Measurements from ENCODE around the gene PLPP4.

Gene PLPP4

DNA sequence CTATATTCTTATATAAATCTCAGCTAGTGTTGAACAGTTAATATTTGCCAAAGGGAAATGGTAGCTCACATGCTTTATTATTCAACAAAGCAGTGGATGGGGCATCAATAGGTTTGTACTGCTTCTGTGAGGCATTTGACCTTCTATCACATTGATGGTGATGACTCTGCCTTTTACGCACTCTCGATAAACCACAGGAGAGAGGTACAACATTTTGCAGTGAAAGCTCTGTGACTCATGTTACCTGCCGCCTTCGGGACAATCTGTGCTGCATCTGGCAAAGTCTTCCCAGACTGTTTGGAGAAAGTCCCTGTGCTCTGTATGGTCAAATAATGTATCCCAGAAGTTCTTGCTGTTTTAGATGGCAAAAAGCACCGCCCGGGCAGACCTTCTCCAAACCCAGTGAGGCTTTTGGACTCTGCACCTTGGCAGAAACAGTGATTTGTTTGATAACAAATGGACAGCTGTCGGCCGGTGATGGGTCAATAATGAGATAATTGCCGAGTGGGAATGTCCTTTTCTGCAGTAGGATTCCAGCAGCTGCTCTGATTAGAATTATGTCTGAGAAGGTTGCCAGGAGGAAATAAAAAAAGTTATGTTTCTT, 61.0 kb downstream of the PLPP4 start:
- DNase-seq (ENCODE audit: low spot score) = no peak

DNA sequence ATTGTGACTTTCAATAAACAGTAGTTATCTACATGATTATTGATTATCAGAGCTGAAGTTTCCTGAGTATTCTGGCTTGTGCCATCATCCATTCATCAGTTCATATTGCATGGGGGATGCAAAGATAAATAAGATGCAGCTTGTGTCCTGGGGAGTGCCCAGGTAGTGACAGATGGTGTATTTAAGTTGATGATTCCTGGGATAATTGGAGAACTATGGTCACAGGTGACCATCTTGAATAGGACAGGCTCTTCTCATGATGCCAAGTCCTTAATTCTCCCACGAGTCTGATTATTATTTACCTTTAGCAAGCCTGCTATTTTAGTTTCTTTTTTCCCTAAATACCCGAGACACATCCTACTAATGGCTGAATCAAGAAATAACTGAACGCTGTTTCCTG, 64.9 kb downstream of the PLPP4 start:
- DNase-seq (ENCODE audit: low spot score) = no peak

DNA sequence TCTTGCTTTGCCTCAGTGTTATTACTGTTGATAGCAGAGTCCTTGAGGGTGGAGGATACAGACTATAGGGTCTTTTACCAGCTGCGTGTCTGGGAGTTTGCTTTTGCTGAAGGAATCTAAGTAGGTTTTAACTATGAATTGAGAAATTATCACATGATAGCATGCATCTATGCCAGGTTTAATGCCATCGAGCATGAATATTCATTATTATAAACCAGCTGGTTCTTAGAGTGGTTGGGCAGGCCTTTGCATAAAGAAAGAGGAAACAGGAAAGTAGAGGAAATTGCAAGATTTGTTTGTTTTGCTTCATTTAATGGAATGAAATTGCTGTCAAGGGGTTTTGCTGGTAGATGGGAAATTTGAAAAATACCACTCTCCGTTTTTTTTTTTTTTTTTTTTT, 70.7 kb downstream of the PLPP4 start:
- no peak for DNase-seq (ENCODE audit: low spot score)

DNA sequence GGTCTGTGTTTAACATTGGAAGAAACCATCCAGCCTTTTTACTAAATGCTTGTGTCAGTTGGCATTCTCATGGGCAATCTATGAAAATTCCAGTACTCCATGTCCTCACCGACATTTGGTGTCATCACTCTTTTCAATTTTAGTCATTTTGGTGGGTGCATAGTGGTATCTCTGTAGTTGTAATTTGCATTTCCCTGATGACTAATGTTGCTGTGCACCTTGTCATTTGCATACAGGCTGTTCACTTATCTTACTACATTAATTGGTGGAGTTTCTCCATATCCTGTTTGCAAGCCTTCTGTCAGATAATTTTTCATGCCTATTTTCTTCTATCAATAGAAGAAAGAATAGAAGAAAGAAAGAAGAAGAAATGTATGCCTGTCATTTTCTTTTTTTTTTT, 73.7 kb downstream of the PLPP4 start:
- DNase-seq (ENCODE audit: low spot score) = no peak

DNA sequence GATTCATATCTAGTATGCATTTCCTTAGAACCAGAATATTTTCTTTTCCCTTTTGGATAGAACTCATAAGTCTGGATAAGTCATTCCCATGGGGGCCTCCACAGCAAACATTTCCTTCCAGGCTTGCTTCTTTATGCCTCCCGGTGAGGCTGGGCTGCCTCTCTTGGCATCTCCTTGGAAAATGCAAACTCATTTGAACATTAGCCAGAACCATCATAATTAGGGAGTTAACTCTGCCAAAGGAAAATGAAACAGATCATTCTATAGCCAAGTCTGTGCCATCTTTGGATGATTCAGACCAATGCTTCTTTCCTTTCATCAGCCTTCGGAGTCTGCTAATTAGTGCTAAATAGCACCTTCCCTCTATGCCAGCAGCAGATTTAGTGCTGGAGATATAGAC, 81.1 kb downstream of the PLPP4 start:
- no peak for DNase-seq (ENCODE audit: low spot score)

DNA sequence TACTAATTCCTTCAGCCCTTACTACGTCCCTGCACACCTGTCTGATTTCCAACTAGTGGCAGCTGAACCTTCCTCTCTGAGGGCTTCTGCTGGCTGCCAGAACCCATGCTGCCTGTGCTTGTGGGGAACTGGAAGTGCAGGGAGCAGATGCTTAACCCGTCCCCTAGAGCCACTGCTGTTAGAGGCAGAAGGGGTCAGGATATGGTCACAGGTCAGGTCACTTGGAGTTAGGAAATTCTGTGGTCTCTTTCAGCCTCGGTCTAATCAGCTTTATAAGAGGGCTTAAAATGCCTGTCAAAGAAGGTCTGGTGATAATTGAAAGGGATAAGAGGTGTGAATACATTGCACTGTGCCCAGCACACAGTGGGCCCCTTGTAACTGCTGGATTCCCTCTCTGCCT, 82.0 kb downstream of the PLPP4 start:
- no peak for DNase-seq (ENCODE audit: low spot score)

DNA sequence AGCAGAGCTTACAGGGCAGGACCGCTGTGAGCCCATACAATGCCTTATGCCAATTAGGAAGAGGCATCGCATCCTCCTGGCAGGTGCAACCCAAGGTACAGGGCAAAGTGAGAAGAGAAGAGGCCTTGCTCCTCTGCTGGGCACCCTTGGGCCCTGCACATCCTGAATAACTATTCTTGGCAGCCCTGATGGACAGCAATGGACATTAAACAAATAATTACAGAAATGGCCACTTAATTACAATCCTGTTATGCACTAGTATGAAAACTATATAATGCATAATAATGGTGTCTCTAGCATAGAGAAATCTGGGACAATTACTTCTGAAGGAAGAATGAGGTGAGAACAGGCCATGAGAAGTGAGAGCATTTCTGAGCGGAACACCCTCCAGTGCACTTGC, 83.5 kb downstream of the PLPP4 start:
- no peak for DNase-seq (ENCODE audit: low spot score)

DNA sequence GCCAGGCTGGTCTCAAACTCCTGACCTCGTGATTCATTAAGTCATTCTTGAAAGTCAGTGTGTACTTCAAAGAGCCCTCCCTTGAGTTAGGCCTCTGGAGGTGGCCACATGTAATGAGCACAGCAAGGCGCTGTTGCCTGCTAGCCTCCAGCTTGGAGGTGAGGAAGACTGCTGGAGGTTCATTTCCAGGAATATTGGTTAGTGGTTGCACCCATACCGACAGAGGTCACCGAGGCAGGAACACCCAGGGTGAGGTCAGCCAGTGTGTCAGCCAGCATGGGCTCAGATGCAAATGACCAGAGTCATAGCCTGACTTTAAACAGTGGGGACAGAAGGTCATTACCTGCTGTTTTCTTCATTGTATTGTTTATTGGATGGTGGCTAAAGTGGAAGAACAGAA, 85.0 kb downstream of the PLPP4 start:
- DNase-seq (ENCODE audit: low spot score) = no peak

DNA sequence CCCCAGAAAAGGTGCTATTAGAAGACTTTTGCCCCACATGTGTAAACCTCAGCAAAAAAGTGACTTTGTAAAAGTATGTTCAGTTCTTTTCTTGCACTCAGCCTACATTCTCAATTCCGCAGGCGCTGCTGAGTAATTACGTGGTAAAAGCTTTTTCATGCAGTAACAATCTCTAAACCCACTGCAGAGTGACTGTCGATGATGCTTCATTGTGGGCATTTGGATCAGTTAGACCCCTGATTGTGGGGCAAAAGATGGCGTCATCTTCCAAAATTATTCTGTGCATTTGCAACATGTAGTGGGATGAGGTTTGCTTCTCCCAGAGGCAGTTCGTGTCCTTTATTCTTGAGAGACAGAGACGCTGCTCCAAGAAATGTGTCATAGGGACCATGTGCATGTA, 85.6 kb downstream of the PLPP4 start:
- no peak for DNase-seq (ENCODE audit: low spot score)

DNA sequence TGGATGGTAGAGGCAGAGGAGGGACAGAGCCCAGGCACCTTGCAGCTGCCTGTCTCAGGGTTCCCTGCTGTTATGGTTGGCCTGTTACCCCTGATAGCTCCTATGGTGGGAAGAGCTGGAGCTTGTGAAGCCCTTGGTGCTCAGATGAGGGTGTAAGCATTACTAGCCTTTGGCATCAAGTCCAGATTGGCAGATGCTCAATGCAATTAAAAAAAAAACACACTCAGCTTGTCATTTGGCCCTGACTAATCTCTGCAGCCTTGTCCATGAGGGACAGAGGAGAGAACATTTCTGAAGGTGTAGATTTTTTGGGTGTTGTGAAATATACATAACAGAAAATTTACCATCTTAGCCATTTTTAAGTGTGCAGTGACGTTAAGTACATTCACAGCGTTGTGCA, 86.3 kb downstream of the PLPP4 start:
- DNase-seq (ENCODE audit: low spot score) = no peak

DNA sequence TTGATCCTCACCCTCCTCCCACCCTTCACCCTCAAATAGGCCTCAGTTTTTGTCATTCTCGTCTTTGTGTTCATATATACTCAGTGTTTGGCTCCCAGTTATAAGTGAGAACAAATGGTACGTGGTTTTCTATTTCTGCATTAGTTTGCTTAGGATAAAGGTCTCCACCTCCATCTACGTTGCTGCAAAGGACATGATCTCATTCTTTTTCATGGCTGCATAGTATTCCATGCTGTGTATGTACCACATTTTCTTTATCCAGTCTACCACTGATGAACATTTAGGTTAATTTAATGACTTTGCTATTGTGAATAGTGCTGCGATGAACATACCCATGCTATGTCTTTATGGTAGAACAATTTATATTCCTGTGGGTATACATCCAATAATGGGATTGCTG, 91.2 kb downstream of the PLPP4 start:
- DNase-seq (ENCODE audit: low spot score) = no peak

DNA sequence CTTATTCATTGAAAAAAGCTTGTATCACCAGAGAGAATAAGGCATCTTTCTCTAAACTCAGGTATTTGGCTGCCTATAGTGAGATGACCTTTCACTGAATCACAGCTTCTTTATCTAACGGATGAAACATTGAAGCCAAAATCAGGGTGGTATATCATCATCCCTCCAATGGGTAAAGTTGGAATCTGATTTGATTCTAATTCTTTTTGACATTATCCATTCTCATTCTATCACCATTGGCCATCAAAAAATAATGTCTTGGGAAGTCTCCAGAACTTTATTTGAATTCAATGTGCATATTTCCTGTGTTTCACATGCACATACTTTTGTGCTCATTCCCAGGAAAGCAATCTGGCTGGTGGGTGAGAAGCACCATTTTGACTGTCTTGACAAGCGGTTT, 95.2 kb downstream of the PLPP4 start:
- DNase-seq (ENCODE audit: low spot score) = no peak

DNA sequence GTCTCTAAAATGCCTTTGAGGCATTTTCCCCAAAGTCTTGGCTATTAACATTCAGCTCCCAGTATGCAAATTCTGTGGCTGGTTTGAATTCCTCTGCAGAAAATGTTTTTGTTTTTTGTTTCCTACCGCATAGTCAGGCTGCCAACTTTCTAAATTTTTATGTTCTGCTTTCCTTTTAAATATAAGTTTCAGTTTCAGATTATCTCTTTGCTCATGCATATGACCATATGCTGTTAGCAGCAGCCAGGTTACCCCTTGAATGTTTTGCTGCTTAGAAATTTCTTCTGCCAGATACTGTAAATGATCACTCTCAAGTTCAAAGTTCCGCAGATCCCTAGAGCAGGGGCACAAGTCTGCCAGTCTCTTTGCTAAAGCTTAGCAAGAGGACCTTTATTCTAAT, 96.9 kb downstream of the PLPP4 start:
- no peak for DNase-seq (ENCODE audit: low spot score)

DNA sequence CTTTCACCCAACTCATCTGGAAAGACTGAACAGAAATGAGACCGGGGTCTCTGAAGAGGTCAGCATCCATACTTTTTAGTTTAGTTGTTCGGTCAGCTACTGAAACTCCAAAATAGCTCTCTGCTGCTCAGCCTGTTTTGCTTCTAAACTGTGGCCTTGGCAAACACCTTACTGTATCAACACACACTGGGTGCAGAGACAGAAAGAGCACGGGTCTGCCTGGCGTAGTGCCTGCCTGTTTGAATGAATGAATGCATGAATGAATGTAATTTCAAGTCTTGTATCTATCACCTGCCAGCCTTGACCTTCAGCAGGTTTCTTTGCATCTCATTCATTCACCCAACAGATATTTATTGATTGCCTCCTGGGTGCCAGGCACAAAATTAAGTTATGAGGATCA, 98.4 kb downstream of the PLPP4 start:
- DNase-seq (ENCODE audit: low spot score) = no peak

DNA sequence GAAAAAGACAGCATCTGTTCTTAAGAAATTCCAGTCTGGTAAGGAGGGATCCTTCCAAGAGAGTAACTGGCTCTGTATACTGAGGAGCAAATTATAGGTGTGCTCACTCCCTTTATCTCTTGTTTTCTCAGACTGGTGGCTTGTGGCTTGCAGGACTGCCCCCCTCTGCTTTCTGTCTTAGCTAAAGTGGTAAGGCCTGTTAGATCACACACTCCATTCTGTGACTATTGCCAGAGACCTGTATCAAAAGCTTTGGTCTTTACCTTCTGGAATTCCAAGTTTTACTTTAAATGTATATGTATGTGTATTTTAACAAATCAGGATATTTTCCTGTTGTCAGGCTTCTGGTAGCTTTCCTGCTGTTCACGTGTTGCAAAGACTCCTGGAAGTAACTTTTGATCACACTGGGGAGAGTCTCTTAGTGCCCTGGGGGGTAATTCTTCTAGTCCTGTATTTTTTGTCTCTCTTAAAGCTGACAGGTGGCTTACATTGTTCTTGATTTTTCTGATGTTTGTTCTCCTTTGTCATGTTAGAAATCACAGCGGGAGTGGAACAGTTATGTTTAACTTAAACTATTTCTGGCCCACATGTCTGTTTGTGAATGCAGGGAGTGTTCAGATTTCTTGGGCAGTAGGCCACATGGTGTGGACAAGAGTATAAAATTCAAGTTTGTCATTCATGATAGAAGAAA, 99.0 kb downstream of the PLPP4 start:
- DNase-seq (ENCODE audit: low spot score) = no peak

DNA sequence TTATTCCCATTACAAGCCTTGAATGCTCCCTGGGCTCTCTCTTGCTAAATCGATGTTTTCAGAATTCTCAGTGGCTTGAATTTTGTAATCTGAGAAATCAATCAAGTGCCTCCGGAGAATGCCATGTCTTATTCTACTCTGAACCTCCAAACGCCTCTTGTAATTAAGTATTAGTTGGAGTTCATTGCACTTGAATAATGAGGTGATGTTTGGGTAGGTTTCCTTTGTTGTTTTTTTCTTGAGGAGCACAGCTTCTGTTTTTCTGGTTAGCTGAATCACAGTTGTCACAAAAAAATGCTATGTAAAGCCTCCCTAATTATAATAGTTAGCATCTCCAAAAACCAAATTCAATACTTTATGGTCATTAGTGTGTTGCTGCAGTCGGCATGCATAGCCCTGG, 100.3 kb downstream of the PLPP4 start:
- DNase-seq (ENCODE audit: low spot score) = no peak

DNA sequence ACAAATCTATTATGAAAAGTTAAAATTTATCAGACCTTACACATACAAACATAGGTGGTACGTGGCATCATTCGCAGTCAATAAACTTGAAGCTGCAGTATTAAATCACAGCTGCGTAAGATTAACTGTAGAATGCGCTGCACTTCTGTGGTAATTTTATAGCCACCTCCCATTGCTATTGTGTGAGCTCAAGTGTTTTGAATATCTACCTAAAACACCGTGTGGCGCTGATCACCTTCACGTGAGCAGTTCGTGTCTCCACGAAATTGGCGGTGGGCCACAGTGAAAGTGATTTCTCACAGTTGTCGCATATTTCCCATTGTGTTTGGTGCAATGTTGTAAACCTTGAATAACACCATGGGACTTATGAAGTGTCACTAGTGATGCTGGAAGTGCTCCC, 102.8 kb downstream of the PLPP4 start:
- DNase-seq (ENCODE audit: low spot score) = no peak

DNA sequence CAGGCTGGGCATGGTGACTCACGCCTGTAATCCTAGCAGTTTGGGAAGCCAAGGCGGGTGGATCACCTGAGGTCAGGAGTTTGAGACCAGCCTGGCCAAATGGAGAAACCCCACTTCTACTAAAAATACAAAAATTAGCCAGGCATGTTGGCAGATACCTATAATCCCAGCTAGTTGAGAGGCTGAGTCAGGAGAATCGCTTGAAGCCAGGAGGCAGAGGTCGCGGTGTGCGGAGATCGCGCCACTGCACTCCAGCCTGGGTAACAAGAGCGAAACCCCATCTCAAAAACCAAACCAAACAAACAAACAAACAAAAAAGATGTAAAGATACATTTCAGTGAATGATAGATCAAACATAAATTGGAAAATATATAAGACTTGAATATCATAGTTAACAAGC, 105.9 kb downstream of the PLPP4 start:
- no peak for DNase-seq (ENCODE audit: low spot score)

DNA sequence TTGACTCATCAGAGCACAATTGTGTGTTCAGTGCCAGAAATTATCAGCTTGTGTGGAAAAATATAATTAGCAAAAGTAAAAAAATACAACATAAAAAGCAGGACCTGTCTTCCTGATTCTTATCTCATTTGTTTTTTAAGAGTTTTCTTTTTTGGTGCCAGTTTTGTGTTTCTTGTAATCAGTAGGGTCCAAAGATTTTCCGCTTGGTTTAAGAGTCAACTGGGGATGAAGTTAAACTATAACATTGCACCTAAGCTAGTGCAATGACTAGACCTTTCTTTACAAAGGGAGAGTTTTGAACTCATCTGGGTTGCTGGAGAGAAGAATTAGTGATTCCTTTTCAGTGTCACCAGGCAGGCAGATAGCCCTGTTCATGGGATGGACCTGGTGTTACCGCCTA, 113.4 kb downstream of the PLPP4 start:
- no peak for DNase-seq (ENCODE audit: low spot score)

DNA sequence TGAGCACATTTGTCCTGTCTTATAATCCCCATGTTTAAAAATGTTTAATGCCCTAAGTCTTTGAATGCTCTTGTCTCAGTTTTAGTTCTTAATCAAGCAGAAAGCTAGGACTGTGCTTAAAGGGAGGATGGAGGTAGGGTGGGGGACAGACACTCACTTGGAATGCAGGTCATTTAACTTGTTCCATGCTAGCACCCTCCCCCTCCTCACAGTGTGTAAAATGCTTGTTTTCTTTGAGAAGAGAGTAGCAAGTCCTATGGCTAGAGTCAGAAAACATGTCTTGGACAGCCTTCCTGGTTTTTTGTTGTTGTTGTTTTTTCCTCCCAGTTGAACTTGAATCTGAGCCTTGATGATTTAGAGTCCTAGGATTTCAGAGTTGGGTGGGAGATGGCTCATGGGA, 114.2 kb downstream of the PLPP4 start:
- DNase-seq (ENCODE audit: low spot score) = no peak

DNA sequence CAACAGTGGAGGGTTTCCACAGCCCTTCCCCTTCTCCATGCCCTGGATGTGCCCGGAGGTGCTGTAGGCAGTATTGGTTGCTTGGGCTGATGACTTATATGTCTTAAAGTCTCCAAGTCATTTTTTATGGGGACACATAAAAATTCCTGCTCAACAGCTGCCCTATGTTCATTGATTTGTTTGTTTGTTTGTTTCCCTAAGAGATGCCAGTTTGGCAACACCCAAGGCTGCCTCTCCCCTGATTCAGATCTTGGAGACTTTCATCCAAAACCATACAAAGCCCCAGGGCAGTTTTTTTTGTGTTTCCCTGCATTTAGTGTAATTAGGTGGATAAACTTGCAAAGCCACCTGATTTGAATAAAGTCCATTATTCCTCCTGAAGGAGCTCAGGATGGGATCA, 115.3 kb downstream of the PLPP4 start:
- DNase-seq (ENCODE audit: low spot score) = no peak

DNA sequence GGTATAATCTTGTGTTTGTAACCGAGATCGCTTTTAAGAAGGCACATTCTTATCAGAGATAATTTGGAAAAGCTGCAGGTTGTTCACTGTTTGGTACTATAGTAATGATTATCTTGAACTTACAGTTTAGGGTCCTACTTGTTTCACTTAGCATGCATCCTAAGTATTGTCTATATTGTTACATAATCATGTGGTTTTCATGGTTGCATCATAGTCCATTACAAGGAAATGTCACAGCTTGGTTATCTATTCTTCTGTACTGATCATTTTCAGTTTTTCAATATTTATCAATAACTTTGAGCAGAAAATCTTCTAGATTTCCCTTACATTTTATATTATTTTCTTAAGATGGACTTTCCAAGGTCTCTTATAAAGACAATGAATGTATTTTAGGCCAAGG, 116.3 kb downstream of the PLPP4 start:
- no peak for DNase-seq (ENCODE audit: low spot score)

DNA sequence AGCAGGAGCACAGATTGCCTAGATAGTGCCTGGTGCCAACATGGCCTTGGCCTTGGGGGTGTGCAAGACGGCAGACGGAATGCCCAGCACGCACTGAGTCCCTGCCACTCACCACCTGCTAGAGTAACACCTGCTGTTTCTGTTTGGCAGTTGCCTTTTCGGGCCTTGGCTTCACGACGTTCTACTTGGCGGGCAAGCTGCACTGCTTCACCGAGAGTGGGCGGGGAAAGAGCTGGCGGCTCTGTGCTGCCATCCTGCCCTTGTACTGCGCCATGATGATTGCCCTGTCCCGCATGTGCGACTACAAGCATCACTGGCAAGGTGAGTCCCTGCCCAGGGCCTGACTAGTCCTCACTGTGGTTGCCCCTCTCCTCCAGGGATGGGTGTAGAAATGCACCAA, 118.0 kb downstream of the PLPP4 start:
- no peak for DNase-seq (ENCODE audit: low spot score)

DNA sequence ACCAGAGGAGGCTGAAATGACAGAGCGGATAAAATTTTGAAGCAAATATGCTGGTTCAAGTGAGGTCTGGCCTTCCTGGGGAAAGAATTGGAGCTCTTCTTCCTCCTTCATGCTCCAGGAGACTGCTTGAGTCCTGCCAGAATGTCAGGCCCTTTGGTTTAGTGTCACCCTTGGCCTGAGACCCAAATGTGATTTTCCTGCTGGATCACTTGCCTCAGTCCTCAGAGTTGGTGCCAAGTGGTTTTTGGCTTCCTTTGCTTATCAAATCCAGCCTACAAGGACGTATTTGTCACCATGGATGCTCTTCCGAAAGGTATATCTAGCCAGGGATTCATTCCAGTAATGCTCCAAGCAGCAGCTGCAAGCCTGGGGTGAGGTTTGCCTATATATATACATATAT, 118.4 kb downstream of the PLPP4 start:
- no peak for DNase-seq (ENCODE audit: low spot score)

DNA sequence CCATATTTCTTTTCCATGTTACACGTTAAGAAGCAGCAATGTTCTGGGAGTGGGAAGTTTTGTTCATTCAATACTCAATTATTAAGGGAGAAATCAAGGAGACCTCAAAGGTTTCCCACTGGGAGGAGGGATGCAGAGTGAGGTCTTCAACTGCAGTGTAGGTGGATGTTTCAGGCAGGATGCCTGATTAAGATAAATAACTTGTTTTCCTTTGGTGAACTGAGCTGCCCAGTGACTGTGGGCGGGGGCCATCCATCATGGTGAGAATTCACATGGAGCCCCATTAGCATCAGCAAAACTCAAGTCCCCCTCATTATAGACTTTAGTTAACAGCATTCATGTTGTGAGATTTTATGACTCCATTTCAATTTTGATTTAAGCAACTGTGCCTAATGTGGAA, 121.1 kb downstream of the PLPP4 start:
- DNase-seq (ENCODE audit: low spot score) = no peak
